Measurements from ENCODE around the gene MBD3. TPM values are rescaled to one million over a fixed set of nuclear protein-coding genes. Genes with fewer than 3 reads are reported as not detected.

MBD3 gene
- total RNA-seq, 2 experiments from 2014 or later, result 34.3 to 35.2 TPM

DNA sequence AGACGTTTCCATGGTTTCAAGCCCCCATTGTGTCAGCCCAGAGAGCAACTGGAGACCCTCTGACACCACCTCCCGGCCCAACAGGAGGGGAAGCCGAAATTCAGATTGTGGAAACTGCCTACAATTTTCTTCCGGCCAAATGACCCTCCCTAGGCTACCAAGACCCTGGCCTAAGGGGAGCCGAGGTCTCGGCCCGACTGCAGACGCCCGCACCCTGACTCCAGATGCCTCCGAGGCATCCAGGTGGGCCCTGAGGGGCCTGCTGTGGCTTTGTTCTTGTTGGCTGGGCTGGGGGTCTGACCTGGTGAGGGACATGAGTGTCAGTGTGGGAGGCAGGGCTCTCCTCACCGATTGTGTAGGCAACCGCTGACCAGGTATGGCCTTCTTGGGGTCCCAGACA lies 34.1 kb downstream of the MBD3 start:
- TF ChIP-seq, protein P1, sequence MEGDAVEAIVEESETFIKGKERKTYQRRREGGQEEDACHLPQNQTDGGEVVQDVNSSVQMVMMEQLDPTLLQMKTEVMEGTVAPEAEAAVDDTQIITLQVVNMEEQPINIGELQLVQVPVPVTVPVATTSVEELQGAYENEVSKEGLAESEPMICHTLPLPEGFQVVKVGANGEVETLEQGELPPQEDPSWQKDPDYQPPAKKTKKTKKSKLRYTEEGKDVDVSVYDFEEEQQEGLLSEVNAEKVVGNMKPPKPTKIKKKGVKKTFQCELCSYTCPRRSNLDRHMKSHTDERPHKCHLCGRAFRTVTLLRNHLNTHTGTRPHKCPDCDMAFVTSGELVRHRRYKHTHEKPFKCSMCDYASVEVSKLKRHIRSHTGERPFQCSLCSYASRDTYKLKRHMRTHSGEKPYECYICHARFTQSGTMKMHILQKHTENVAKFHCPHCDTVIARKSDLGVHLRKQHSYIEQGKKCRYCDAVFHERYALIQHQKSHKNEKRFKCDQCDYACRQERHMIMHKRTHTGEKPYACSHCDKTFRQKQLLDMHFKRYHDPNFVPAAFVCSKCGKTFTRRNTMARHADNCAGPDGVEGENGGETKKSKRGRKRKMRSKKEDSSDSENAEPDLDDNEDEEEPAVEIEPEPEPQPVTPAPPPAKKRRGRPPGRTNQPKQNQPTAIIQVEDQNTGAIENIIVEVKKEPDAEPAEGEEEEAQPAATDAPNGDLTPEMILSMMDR (IDR thresholded peaks at IDR 0.05), result no peak
- intact Hi-C loops (cut with DNase I, micrococcal nuclease), result no loop called here
- H3K4me3 Mint-ChIP-seq, result no peak overlapping the region
- Histone ChIP-seq H3K36me3 (ENCODE audit: insufficient read depth, low read length) (no peaks in the 10 kb centered on the region), H3K27ac (ENCODE audit: low read depth in 1 of 2, low read length in 2 of 2) (no peak overlapping the region), H3K4me3 (ENCODE audit: low read length) (no peak overlapping the region), H3K27me3 (ENCODE audit: control insufficient read depth in 1 of 2, insufficient read depth in 2 of 2, low read length in 2 of 2) (no peaks in the 10 kb centered on the region), H3K4me1 (ENCODE audit: insufficient read depth, low read length) (no peaks in the 10 kb centered on the region), H3K9me3 (ENCODE audit: control insufficient read depth in 1 of 2, insufficient read depth in 1 of 2, low read length in 2 of 2) (no peaks in the 10 kb centered on the region)
- POLR2A ChIA-PET, result no interaction called here
- no peaks in the 10 kb centered on the region for H3K27me3 Mint-ChIP-seq
- H3K36me3 Mint-ChIP-seq (ENCODE audit: low read depth), result no peaks in the 10 kb centered on the region
- no peak overlapping the region for H3K27ac Mint-ChIP-seq
- CTCF ChIA-PET, result no interaction called here
- H3K4me1 Mint-ChIP-seq (ENCODE audit: low read depth), result no peaks in the 10 kb centered on the region
- H3K9me3 Mint-ChIP-seq, result no peaks in the 10 kb centered on the region
- DNase-seq (no peak), ATAC-seq (ENCODE audit: poor library complexity) (no peak)

DNA sequence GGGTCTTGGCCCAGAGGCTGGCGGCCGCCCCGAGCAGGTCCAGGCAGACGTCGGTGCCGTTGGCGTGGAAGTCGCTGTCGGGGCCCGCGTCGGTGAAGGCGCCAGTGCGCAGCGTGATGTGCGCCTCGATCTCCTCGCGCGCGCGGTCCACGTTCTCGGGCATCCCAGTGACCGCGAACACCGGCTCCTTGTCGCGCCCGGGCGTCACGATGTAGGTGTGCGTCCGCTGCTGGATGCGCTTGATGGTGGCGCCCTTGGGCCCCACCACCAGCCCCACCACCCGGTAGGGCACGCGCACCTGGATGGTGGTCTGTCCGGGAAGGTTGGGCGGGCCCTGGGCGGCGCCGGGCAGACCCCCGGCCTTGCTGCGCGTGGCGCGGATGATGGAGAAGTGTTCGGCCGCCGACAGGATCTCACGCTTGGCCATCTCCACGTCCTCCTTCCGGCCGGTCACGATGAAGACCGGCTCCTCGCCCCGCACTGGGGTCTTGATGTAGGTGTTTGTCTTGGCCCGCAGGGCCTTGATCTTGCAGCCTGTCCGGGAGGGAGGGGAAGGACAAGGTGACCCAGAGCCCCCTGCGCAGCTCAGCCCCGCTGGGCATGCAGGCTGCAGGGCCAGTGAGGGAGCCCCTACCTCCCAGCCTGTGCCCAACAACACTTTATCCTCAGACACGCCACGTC lies 36.1 kb downstream of the MBD3 start:
- CTCF ChIA-PET, result no interaction called here
- intact Hi-C loops (cut with DNase I, micrococcal nuclease), result no loop called here

DNA sequence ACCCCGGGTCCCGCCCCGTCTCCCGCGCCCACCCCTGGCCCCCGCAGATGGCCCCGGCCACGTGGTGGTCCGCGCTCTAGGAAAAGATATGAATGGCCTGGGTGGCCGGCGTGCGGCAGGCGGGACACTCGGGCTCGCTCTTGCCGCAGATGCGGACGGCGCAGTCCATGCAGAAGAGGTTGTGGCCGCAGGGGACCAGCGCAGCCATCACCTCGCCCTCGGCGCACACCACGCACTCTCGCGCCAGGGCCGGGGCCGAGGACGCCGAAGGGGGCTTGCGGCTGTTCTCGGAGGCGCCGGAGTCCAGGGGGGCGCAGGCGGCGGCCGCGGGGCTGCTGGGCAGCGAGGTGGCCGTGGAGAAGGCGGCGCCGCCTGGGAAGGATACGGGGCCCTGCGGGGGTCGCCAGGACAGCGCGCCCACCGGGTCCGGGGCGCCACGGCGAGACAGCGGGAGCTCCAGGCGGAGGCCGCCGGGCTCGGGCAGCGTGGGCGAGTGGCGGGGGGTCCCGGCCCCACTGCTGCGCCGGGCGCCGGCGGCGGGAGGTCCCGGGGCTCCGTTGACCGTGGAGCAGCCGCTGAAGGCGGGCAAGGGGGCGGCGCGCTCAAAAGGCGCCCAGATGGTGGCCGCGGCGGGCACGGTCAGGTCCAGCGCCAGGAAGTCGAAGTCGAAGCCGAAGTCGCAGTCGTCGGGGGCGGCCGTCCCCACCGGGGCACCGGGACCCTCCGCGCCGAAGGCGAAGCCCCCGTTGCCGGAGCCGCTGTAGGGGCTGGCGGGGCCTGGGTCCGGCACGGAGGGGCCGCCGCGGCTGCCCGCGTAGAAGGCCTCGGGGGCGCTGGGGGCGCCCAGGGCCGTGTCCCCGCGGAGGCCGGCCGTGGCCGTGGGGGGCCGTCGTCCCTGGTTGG lies 36.9 kb downstream of the MBD3 start:
- Mint-ChIP-seq H3K4me1 (ENCODE audit: low read depth) (no peaks in the 10 kb centered on the region), H3K4me3 (no peak overlapping the region), H3K36me3 (ENCODE audit: low read depth) (no peaks in the 10 kb centered on the region), H3K27ac (no peak overlapping the region), H3K9me3 (no peaks in the 10 kb centered on the region), H3K27me3 (peaks cover 10% of the 10 kb centered on the region)
- ChIA-PET CTCF (no interaction called here), POLR2A (no interaction called here)
- H3K4me1 ChIP-seq (ENCODE audit: insufficient read depth, low read length), result no peaks in the 10 kb centered on the region
- intact Hi-C loops (cut with DNase I, micrococcal nuclease), result no loop called here
- H3K27ac ChIP-seq (ENCODE audit: low read depth in 1 of 2, low read length in 2 of 2), result no peak overlapping the region
- TF ChIP-seq, protein P1 (IDR thresholded peaks at IDR 0.05), result no peak
- no peaks in the 10 kb centered on the region for H3K9me3 ChIP-seq (ENCODE audit: control insufficient read depth in 1 of 2, insufficient read depth in 1 of 2, low read length in 2 of 2)
- no peak for DNase-seq
- no peaks in the 10 kb centered on the region for H3K36me3 ChIP-seq (ENCODE audit: insufficient read depth, low read length)
- no peak for ATAC-seq (ENCODE audit: poor library complexity)
- H3K4me3 ChIP-seq (ENCODE audit: low read length), result no peak overlapping the region
- no peaks in the 10 kb centered on the region for H3K27me3 ChIP-seq (ENCODE audit: control insufficient read depth in 1 of 2, insufficient read depth in 2 of 2, low read length in 2 of 2)

More for the DNA sequence above, 36.1 kb downstream of the MBD3 start:
- H3K4me3 Mint-ChIP-seq, result no peak overlapping the region
- H3K27me3 Mint-ChIP-seq, result peaks cover 9% of the 10 kb centered on the region
- Histone ChIP-seq H3K4me1 (ENCODE audit: insufficient read depth, low read length) (no peaks in the 10 kb centered on the region), H3K36me3 (ENCODE audit: insufficient read depth, low read length) (no peaks in the 10 kb centered on the region), H3K4me3 (ENCODE audit: low read length) (no peak overlapping the region), H3K27me3 (ENCODE audit: control insufficient read depth in 1 of 2, insufficient read depth in 2 of 2, low read length in 2 of 2) (no peaks in the 10 kb centered on the region), H3K9me3 (ENCODE audit: control insufficient read depth in 1 of 2, insufficient read depth in 1 of 2, low read length in 2 of 2) (no peaks in the 10 kb centered on the region), H3K27ac (ENCODE audit: low read depth in 1 of 2, low read length in 2 of 2) (no peak overlapping the region)
- TF ChIP-seq, protein P1 (IDR thresholded peaks at IDR 0.05), result no peak
- H3K27ac Mint-ChIP-seq, result no peak overlapping the region
- no peaks in the 10 kb centered on the region for H3K9me3 Mint-ChIP-seq
- ATAC-seq (ENCODE audit: poor library complexity) (no peak), DNase-seq (no peak)
- H3K4me1 Mint-ChIP-seq (ENCODE audit: low read depth), result no peaks in the 10 kb centered on the region
- no peaks in the 10 kb centered on the region for H3K36me3 Mint-ChIP-seq (ENCODE audit: low read depth)
- POLR2A ChIA-PET, result no interaction called here
